Keratinocyte (primary cell): Measurements from ENCODE around the gene WWC2.

Source experiments
- CTCF ChIP-seq, 3 experiments: IDR thresholded peaks in 1 of 3; conservative IDR thresholded peaks in 1 of 3; optimal IDR thresholded peaks in 1 of 3; 2 replicates in 2 of 3; 3 replicates in 1 of 3; pipeline versions ENCODE3 to v1.5.1; 2011; ENCODE audit warnings: low read length in 3 of 3, mild to moderate bottlenecking in 3 of 3, moderate library complexity in 2 of 3, control low read depth in 1 of 3, inconsistent platforms in 1 of 3; ENCODE audit not compliant: insufficient read depth in 2 of 3; ENCODE audit errors: extremely low read depth in 1 of 3
- EZH2 ChIP-seq: IDR thresholded peaks from one replicate; pipeline ENCODE4 v1.6.1; 2012; ENCODE audit warnings: inconsistent platforms, mild to moderate bottlenecking, low read length, moderate library complexity

DNA sequence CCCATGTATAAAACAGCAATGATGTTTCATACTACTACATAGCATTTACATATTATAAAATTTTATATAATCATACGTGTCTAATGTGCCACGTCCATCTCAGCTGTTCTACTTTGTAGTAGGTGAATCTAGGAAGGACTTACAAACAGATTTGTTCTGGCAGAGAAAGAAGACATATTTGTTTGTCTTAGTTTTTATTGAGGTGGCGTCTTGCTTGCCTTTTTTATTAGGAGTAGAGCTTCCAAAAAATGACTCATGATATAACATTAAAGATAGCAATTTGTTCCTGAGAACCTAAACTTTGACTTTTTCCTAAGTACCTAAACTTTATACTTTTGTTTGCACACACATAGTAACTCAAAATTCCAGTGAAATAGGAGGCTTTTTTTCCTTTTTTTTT is 156.4 kb downstream of the WWC2 start:
- TF ChIP-seq CTCF (optimal IDR thresholded peaks at IDR 0.05 in 1 of 3, IDR thresholded peaks at IDR 0.05 in 1 of 3, conservative IDR thresholded peaks at IDR 0.05 in 1 of 3; ENCODE audit: extremely low read depth in 1 of 3, insufficient read depth in 2 of 3, low read length in 3 of 3) (no peak), EZH2 (no peak)
